ENCODE measurements around the gene TNFRSF25. TPM values are rescaled to one million over a fixed set of nuclear protein-coding genes. Genes with fewer than 3 reads are reported as not detected.

TNFRSF25 gene
- total and polyA plus RNA-seq, 2 donors (not counting 3 experiments of a cell fraction or from before 2014, with no cell fraction given), result 33.9 to 38.8 TPM

GRCh38 chr1:6488602-6489382 lies 22.8 kb upstream of the TNFRSF25 start:
- TF ChIP-seq POLR2A (IDR thresholded peaks at IDR 0.05; ENCODE audit: low read depth, low read length) (no peak), GATA2 (IDR thresholded peaks at IDR 0.05; ENCODE audit: insufficient read depth, insufficient read length, low read depth, low read length) (no peak), MAX (IDR thresholded peaks at IDR 0.05; ENCODE audit: insufficient read depth, insufficient read length) (no peak)
- no peak overlapping the region for H3K4me2 ChIP-seq (ENCODE audit: insufficient read depth, low read length)
- H2AFZ ChIP-seq (ENCODE audit: low read depth, low read length), result no peak overlapping the region
- H4K20me1 ChIP-seq (replicated peaks; ENCODE audit: control insufficient read depth, extremely low read depth, insufficient read depth, low read length), result no peaks in the 10 kb centered on the region
- dilution Hi-C loops (cut with MboI; ENCODE audit: extremely low pct_ligation_motif_present, low sequenced_read_pairs), result no loop called here
- ChIA-PET POLR2A (no interaction called here), CTCF (interaction anchor here (1.5 to 10.9 kb wide), 6 partner anchors 8 to 158 kb away, joined by 3 to 113 read pairs (median 8); no protein-coding TSS in a partner anchor)
- H3K79me2 ChIP-seq (ENCODE audit: control insufficient read depth, insufficient read depth, low read length), result peaks cover 14% of the 10 kb centered on the region
- no peaks in the 10 kb centered on the region for H3K9me1 ChIP-seq (replicated peaks; ENCODE audit: control insufficient read depth, extremely low read depth, insufficient read depth, low read length)
- intact Hi-C loops (cut with micrococcal nuclease), result loop anchor here (5.0 kb wide), 1 partner anchor 139 kb away; no protein-coding TSS in a partner anchor
- H3K27me3 ChIP-seq (ENCODE audit: control insufficient read depth in 2 of 2, insufficient read depth in 2 of 2, low read length in 2 of 2), result no peaks in the 10 kb centered on the region
- no peak overlapping the region for H3K4me3 ChIP-seq (replicated peaks in 1 of 3; ENCODE audit: insufficient read depth in 1 of 3, low read depth in 1 of 3, low read length in 3 of 3)
- H3K27ac ChIP-seq (ENCODE audit: insufficient read depth, low read depth, low read length), result no peak overlapping the region
- DNase-seq (ENCODE audit: low read depth, low spot score) (no peak), FAIRE-seq (no peak)
- peaks cover 49% of the 10 kb centered on the region for H3K4me1 ChIP-seq (ENCODE audit: control insufficient read depth, extremely low read depth, insufficient read depth, low read length)
- H3K9me3 ChIP-seq (replicated peaks; ENCODE audit: control insufficient read depth, insufficient read depth, low read length), result no peaks in the 10 kb centered on the region
- H3K36me3 ChIP-seq (ENCODE audit: control insufficient read depth in 2 of 2, extremely low read depth in 1 of 2, insufficient read depth in 2 of 2, low read length in 2 of 2), result no peaks in the 10 kb centered on the region
- no peak overlapping the region for H3K9ac ChIP-seq (replicated peaks; ENCODE audit: extremely low read depth, insufficient read depth, low read length)
- BruUV-seq (replicated peaks), result no TSS peak

- BruUV-seq (replicated peaks), result no TSS peak
- dilution Hi-C loops (cut with MboI; ENCODE audit: extremely low pct_ligation_motif_present, low sequenced_read_pairs), result no loop called here
Measured at GRCh38 chr1:6487804-6488484, 22.0 kb upstream of the TNFRSF25 start.

More at GRCh38 chr1:6487804-6488484, 22.0 kb upstream of the TNFRSF25 start:
- intact Hi-C loops (cut with micrococcal nuclease), result loop anchor here (2.0 to 5.0 kb wide), 2 partner anchors 43 to 139 kb away; no protein-coding TSS in a partner anchor
- Histone ChIP-seq H3K9me3 (replicated peaks; ENCODE audit: control insufficient read depth, insufficient read depth, low read length) (no peaks in the 10 kb centered on the region), H3K36me3 (ENCODE audit: control insufficient read depth in 2 of 2, extremely low read depth in 1 of 2, insufficient read depth in 2 of 2, low read length in 2 of 2) (no peaks in the 10 kb centered on the region), H3K4me2 (ENCODE audit: insufficient read depth, low read length) (no peak overlapping the region), H3K4me1 (ENCODE audit: control insufficient read depth, extremely low read depth, insufficient read depth, low read length) (peaks cover 41% of the 10 kb centered on the region), H3K79me2 (ENCODE audit: control insufficient read depth, insufficient read depth, low read length) (peaks cover 22% of the 10 kb centered on the region), H3K27me3 (ENCODE audit: control insufficient read depth in 2 of 2, insufficient read depth in 2 of 2, low read length in 2 of 2) (no peaks in the 10 kb centered on the region), H3K27ac (ENCODE audit: insufficient read depth, low read depth, low read length) (no peak overlapping the region), H3K9ac (replicated peaks; ENCODE audit: extremely low read depth, insufficient read depth, low read length) (no peak overlapping the region), H3K9me1 (replicated peaks; ENCODE audit: control insufficient read depth, extremely low read depth, insufficient read depth, low read length) (no peaks in the 10 kb centered on the region), H3K4me3 (replicated peaks in 1 of 3; ENCODE audit: insufficient read depth in 1 of 3, low read depth in 1 of 3, low read length in 3 of 3) (no peak overlapping the region), H4K20me1 (replicated peaks; ENCODE audit: control insufficient read depth, extremely low read depth, insufficient read depth, low read length) (no peaks in the 10 kb centered on the region), H2AFZ (ENCODE audit: low read depth, low read length) (no peak overlapping the region)
- no peak for TF ChIP-seq GATA2 (IDR thresholded peaks at IDR 0.05; ENCODE audit: insufficient read depth, insufficient read length, low read depth, low read length)
- no peak for TF ChIP-seq JUN (IDR thresholded peaks at IDR 0.05; ENCODE audit: borderline replicate concordance, insufficient read depth, insufficient read length, low read depth)
- TF ChIP-seq POLR2A (IDR thresholded peaks at IDR 0.05; ENCODE audit: low read depth, low read length), result no peak
- TF ChIP-seq MYC (IDR thresholded peaks at IDR 0.05; ENCODE audit: low read depth, low read length), result no peak
- no peak for TF ChIP-seq FOS (IDR thresholded peaks at IDR 0.05; ENCODE audit: borderline replicate concordance, insufficient read depth, low read length)
- TF ChIP-seq MAX (IDR thresholded peaks at IDR 0.05; ENCODE audit: insufficient read depth, insufficient read length), result no peak
- no peak for TF ChIP-seq CTCF (IDR thresholded peaks at IDR 0.05; ENCODE audit: extremely low read depth in 1 of 2, insufficient read depth in 1 of 2, low read depth in 1 of 2, low read length in 2 of 2)
- no peak for TF ChIP-seq EZH2 (IDR thresholded peaks at IDR 0.05; ENCODE audit: borderline replicate concordance, low read depth, low read length, severe bottlenecking)
- no peak for TF ChIP-seq POLR2AphosphoS5 (IDR thresholded peaks at IDR 0.05; ENCODE audit: insufficient read depth, low read depth, low read length)
- POLR2A ChIA-PET, result no interaction called here
- CTCF ChIA-PET, result interaction anchor here (1.5 to 10.9 kb wide), 6 partner anchors 13 to 159 kb away, joined by 3 to 113 read pairs (median 14); no protein-coding TSS in a partner anchor
- DNase-seq (ENCODE audit: low read depth, low spot score), result no peak
- FAIRE-seq, result no peak
